ENCODE data around the gene NKD1.

GRCh38 chr16:50674831-50675230 is 126.6 kb downstream of the NKD1 start:
- no peak for TF ChIP-seq CTCF (conservative IDR thresholded peaks at IDR 0.05; ENCODE audit: low read length)
- TF ChIP-seq EZH2phosphoT487 (IDR thresholded peaks at IDR 0.05; ENCODE audit: borderline replicate concordance, low read depth, low read length), result no peak
